NCI-H187 (cell line): Measurements from ENCODE around the gene ZNF484.
"Not testable (repeated sequence)": the region's sequence is repeated elsewhere in the genome, so short reads cannot be mapped to it uniquely, and the experiment has no call there.

Experiments used
- DNase-seq, 2 experiments: peaks; one replicate each; lab custom pipeline; 2025; lab: John Stamatoyannopoulos, UW

Gene ZNF484

DNA sequence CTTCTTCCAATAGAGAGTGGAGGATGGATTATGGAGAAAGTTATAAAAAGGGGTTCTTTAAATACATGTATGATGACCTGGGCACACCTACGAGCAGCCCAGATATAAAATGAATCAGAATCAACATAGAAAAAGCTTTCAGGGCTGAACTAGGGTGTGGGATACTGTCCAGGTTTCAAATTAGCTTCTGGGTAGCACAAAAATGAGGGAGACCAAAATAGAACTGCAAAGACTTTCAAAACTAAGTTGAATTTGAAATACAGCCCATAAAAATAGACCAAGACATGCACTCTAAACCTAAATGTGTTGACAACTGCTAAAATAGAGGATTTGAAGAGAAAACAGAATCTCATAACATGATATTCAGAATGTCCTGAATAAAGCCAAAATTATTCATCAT, 17.0 kb downstream of the ZNF484 start:
- DNase-seq, result no peak

DNA sequence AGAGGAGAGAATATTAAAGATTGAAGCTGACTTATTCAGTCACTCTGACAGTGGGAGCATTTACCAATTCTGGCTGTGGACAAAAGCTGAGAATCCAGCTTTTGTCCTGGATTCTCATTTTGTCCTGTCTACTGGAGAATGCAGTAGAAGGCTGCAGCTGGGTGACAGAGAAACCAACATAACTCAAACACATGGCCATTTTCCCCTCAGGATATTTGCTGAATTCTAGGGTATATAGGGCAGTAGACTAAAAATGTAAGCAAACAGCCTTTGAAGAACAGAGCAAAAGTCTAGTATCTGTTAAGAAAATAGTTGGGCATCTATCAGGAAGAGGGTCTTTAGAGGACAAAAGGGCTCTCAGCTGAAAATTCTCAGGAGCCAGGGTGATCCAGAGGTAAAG, 20.6 kb downstream of the ZNF484 start:
- no peak for DNase-seq

DNA sequence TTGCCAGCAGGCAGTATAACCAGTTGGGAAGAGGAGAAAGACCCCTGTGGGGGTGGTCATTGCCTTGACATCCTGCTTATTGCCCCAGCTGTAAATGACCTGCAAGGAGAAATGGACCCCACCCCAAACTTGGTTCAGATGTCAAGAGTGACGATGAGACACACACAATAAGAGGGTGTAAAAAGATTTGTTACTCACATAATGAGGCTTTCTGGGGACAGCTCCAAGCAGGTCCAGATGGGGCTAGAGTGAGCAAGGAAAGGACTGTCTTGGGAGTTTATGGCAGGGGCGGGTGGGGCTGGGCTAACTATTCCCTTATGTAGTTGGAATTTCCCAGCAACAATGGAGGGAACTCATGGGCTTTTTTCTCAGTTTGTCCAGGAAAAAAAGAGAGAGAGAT, 24.1 kb downstream of the ZNF484 start:
- no peak for DNase-seq

DNA sequence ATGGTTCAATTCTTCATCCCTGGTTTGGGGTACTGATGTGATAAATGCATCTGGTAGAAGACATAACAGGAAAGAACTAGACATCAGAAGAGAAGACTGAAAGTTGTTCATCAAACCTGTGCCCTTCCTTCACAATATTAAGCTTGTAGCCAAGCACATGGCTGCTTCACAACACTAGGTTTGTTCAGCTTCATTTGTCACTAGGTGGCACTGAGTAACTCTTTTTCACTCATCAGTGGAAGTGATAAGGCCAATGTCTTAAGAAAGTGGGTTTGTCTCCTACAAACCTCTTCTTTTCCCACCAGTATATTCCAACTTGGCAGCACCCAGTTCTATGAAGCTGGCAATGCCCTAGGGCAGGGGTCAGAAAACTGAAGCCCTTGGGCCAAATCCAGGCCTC, 26.9 kb downstream of the ZNF484 start:
- DNase-seq, result no peak

DNA sequence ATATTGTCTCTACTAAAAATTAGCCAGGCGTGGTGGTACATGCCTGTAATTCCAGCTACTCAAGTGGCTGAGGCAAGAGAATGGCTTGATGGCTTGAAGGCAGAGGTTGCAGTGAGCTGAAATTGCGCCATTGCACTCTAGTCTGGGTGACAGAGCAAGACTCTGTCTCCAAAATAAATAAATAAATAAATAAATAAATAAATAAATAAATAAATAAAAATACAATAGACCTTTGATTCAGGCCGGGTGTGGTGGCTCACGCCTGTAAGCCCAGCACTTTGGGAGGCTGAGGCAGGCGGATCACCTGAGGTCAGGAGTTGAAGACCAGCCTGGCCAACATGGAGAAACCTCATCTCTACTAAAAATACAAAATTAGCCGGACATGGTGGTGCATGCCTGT, 29.1 kb downstream of the ZNF484 start:
- DNase-seq, result not testable (repeated sequence)

DNA sequence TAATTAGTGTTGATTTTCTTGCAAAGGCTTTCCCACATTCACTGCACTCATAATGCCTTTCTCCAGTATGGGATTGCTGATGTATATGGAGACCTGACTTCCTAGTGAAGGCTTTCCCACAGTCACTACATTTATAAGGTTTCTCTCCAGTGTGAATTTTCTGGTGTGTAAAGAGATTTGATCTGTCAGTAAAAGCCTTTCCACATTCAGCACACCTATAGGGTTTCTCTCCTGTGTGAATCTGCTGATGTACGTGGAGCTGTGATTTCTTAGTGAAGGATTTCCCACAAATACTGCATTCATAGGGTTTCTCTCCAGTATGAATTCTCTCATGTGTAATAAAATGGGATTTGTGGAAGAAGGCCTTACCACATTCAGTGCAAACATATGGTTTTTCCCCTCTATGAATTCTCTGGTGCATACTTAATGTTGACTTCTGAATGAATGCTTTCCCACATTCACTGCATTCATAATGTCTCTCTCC, 31.1 kb downstream of the ZNF484 start:
- DNase-seq, result no peak

DNA sequence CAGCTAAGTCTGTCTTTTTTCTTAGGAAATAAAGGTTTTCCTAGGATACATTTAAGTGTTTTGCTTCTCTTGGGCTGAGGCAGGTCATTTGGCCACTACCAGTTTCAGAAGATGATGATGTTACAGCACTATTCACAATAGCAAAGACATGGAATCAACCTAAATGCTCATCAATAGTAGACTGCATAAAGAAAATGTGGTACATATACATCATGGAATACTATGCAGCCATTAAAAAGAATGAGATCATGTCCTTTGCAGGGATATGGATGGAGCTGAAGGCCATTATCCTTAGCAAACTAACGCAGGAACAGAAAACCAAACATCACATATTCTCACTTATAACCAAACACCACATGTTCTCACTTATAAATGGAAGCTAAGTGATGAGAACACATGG, 39.4 kb downstream of the ZNF484 start:
- not testable (repeated sequence) for DNase-seq

DNA sequence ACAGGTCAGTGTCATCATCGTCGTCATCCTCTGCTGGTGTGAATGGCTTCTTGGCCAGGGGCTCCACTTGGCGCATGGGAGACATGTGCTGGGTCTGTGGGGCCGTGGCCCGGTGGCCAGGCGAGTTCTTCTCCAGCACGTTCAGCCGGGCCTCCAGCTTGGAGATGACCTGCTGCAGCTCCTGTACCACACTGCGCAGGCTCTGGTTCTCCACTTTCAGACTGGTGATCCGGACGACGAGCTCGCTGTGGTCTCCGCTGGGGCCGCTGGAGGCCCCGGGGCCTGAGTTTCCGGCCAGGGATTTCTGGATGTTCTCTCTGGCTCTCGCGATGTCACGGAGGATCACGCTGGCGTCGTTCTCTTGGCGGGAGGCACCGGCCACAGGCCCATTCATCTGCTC, 40.6 kb downstream of the ZNF484 start:
- no peak for DNase-seq

DNA sequence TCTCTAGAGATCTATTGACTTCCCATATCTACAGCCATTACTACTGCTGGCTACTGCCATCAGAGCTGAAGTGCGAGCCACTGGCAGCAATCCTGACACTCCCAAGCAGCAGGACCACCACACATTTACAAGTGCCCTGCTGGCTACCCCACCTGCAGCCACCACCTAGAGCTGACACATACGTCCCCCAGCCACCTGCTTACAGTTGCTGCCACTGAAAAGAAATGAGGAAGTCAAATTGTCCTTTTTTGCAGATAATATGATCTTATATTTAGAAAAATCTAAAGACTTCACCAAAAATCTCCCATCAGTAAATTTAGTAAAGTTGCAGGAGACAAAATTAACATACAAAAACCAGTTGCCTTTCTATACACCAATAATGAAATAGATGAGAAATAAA, 48.4 kb downstream of the ZNF484 start:
- no peak for DNase-seq

DNA sequence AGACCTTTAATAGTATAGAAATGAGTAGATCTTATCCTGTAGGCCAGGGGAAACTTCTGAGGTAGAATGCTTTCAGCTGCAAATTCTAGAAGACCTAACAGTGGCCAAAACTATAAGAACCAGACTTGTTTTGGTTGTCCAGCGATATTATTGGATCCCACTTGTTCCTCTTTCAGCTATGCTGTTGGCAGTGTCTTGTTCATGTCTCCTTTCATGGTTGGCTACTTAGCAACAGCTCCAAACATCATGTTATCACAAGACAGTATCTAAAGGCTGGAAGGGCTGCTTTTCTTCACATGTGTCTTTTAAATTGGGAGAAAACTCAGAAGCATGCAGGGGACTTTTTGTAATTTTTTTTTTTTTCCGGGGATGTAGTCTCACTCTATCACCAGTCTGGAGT, 52.8 kb downstream of the ZNF484 start:
- not testable (repeated sequence) for DNase-seq

DNA sequence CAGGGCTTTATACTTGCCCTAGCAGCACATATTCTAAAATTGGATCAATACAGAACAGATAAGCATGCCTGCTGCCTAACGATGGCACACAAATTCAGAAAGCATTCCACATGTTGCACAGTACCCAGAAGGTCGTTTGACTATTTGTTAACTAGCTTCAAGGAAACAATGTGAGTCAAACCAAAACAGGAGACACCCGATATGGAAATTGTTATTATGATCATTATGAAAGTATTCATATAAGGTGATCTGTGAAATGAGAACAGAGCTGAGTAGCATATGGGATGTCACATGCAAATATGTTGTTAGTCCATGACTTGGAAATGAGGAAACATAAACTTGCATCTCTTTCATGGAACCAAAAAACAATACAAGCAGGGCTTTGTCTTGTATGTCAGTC, 56.9 kb downstream of the ZNF484 start:
- no peak for DNase-seq

DNA sequence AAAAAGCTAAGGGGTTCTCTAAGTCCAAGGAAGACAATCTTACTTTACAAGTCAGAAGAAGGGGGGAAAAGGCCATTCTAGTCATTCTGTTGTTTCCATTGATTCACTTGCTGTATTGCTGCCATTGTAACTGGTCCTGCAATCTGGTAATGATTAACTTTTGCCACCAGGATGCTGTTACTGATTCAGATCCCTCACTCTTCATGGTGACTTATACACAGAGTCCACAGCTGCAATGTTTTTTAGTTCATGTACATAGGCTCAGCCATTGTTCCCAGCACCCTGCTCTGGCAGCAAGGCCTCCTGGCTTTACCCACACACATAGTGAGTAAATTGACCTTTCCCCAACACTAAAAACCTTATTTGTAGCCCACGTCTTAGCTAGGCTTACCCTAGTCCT, 57.9 kb downstream of the ZNF484 start:
- DNase-seq, result not testable (repeated sequence)

DNA sequence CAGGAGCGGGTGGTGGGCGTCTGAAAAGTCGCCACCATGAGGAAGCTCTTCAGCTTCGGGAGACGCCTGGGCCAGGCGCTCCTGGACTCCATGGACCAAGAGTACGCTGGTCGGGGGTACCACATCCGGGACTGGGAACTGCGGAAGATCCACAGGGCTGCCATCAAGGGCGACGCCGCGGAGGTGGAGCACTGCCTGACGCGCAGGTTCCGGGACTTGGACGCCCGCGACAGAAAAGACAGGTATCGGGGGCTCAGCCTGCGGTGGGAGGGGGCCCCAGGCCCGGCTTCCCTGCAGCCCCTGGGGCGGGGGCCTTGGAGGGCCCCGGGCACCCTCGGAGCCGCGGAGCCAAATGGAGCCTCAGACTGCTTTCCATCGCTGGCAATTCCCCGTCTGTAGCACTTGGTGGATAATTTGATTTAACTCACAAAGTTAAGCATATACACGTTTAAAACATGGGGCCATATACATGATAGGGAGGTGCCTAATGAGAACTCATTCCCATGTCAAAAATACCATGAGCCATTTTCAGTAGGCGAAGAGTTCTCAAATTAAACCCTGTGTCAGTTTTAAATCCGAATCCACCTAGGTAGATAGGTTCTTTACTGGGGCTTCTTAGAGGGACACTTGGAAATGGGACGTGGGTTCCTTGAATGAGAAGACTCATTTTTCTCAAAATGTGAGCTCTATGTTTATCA, 68.1 kb downstream of the ZNF484 start:
- not testable (repeated sequence) for DNase-seq

DNA sequence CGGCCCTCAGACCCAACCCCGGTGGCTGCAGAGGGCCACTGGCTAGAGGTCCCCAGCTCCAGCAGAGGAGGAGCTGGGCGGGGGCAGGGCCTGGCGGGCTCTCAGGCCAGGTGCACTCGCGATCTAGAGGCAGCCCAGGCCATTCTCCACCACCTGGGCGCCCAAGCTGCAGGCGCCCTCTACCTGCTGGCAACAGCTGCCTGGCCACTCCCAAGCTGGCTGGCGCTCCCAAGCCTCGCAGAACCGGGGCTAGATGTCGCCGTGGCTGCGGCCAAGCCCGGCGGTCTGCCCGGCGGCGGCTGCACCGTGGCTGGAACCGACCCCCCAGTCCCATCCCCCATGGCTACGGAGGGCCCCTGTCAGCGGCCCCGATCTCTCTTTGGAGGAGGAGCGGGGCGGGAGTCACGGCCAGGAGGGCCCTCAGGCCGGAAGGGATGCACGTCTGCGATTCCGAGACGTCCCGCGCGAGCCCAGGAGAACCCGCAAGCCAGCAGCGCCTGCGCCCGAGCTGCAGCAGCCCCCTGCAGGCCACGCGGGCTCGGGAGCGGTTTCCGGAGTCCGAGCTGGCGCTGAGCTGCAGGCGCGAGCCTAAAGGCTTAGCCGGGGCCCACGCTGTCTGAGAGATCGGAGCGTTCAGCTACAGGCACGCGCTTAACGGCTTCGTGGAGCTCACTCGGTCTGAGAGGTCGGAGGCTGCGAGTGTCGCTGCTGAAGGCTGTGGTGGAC, 68.9 kb downstream of the ZNF484 start:
- DNase-seq, result peak; percentile 41 to 55

DNA sequence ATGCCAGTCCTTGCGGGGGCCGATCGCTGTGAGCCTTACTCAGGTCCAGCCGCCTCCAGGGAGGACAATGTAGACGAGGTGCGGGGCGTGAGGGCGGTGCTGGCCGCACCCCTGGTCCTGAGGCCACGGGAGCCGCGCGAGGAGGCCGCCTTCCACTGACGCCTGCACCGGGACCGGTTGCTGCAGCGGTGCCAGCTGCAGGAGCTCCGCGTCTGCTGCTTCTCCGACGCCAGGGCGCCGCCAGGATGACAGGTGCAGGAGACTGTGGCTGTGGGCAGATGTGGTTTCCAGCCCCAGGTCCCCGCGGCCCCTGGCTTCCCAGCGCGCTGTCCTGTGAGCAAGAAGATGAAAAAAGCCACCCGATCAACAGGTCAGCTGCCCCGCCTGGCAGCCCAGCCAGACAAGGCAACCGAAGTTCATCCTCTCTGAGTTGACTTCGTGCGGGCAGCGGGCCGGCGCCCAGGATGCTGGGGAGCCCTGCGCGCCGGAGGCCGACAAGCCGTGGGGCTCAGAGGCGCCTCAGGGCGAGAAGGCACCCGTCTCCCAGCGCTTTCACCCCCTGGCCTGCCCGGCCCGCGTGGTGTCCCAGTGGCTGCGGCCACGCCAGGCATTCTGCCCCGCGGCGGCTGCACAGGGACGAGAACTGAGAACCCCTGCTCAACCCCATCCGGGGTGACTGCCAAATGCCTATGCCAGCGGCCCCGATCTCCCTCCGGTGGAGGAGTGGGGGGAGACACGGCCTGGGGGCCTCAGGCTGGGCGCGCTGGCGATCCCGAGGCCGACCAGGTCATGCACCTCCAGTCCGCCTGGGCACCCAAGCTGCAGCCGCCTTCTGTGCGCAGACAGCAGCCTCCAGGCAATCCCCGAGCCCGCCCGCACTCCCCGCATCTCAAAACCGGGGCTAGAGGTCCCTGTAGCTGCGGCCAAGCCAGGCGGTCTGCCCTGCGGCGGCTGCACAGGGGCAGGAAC, 69.8 kb downstream of the ZNF484 start:
- DNase-seq, result peak; percentile 9 to 42

DNA sequence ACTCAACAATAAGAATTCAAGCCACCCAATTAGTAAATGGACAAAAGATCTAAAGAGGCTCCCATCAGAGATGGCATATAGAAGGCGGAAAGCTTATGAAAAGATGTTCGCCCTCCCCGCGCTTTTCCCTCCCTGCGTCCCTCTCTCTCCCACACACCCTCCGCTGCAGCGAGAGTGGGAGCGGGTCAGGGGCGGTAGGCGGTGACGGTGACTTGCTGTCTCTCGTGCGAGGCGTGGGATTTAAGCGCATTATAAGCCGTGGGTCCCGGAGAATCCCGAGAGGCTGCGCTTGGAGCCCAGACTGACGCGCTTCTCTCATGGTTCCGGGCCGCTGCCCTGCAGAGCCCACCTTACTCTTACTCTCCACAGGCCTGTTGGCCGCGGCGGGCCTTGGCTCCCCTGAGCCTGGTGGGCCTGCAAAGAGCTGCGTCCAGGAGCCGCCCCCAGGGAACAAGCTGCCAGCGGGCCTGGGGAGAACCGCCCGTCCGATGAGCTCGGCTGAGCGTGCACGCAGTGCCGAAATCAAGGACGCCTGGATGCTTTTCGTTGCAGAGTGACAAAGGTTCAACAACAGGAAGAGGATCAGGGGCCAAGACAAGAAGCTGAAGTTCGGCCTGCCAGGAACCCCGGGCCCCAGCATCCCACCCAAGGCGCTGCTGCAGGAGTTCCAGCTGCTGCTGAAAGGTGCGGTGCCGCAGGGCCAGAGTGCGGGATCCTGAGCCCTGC, 70.6 kb downstream of the ZNF484 start:
- peak in 1 of 2 experiments; percentile 9 for DNase-seq

DNA sequence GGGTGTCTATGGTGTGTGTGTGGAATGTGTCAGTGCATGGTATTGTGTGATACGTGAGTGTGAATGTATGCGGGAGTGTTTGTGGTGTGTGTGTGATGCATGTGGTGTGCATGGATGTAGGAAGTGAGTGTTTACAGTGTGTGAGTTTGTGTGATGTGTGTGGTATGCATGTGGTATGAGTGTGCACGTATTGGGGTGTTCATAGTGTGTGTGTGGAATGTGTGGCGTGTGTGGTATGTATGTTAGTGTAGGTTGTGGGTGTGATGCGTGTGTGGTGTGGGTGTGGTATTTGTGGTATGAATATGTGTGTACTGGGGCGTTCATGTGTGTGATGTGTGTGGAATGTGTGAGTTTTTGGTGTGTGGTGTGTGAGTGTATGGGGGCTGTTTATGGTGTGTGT, 73.1 kb downstream of the ZNF484 start:
- DNase-seq, result no peak

DNA sequence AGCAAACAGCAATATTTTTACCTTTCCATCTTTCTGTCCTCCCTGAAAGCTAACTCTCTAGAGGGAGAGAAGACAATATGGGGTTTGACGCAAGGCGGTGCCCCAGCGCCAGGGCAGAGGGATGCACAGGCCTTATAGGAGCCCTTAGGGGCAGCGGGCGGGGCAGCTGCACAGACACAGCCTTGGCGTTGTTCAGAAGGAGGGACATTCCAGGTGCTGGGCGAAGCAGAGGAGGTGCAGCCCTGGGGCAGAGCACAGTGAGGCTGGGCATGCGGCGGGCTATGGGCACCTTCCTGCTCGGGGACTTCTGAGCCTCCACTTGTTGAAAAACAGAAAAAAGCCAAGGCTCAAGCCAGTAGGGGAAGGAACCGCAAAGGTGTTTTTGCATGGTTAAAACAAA, 79.5 kb downstream of the ZNF484 start:
- DNase-seq, result no peak

DNA sequence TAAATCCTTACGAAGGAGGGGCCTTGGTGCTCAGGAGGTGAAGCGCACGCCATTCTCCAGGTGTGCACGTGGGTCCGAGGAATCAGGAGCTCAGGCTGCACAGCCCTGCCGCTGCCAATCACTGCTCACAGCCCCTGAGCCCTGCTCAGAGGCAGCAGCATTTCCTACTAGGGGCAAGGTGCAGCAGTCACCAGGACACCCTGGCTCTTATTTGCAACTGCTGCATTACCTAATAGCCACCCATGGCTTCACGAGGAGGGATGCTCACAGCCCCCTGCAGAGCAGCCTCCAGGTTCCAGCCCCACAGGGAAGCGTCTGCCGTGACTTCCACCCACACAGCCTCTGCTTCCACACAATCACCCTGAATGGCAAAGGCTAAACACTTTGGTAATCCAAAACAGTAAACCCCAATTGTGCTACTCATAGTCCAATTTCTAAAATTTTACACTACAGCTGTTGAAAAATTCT, 81.5 kb downstream of the ZNF484 start:
- not testable (repeated sequence) for DNase-seq

DNA sequence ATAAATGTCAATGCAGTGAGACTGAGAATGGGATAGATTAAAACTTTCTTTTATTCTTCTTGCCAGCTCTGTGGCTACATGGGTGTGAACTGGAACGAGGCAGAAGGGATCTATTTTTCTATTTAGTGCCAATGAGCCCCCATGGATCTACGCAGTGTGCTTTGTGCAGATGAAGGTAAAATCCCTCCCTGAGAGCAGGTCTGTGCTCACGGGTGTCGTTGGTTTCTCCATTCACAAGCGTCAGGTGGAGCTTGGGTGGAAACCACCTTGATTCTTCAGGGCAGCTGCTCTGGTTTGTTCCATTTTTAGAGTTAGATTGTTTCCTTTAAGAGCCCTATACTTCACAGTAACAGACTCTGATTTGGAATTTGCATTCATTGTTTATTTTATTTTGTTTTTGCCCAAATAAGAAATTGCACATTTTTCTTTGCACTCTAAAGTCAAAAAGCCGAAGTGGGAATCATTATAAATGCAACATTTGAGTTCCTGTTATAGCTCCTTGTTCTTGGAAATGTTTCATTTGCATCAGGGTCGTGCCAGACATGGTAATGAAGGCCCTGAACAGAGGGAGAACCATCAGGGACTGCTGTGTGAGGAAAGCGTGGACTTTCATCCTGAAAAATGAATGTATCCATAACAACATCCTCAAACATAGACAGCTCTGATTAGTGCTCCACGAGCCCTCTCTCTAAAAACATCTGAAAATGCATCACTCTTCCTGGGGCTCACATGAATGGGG, 82.1 kb downstream of the ZNF484 start:
- no peak for DNase-seq
